WTC11 (cell line): ENCODE data around the gene KLHL35. TPM values are rescaled to one million over a fixed set of nuclear protein-coding genes. Genes with fewer than 3 reads are reported as not detected.

ENCODE experiments used
- ATAC-seq: fragments of 200-7000 bp; cut with Tn5 transposase; 2 replicates; pipeline ENCODE4 v1.10.0; 2021; ENCODE audit warnings: mild to moderate bottlenecking, moderate library complexity
- CTCF ChIA-PET: fragments of 300-600 bp; sonication (Branson Sonifier 250); formaldehyde crosslinking; loops from one replicate; lab custom pipeline; 2021; ENCODE audit warnings: antibody characterized with exemption; lab: Charles Lee
- POLR2A ChIA-PET: fragments of 350-600 bp; sonication (Branson Sonifier 250); formaldehyde crosslinking; loops from one replicate; lab custom pipeline; 2021; ENCODE audit warnings: antibody characterized with exemption; lab: Charles Lee
- DNase-seq: peaks from one replicate; pipeline ENCODE4 v3.0.0; 2021; ENCODE audit warnings: low spot score
- H3K27ac Mint-ChIP-seq: 2 replicates; pipeline ENCODE4 v1.8.0; 2021; ENCODE audit warnings: mixed read lengths
- H3K27me3 Mint-ChIP-seq: 2 replicates; pipeline ENCODE4 v1.8.0; 2021; ENCODE audit warnings: low read depth, mild to moderate bottlenecking, moderate library complexity, mixed read lengths
- H3K36me3 Mint-ChIP-seq: 2 replicates; pipeline ENCODE4 v1.8.0; 2021; ENCODE audit warnings: mixed read lengths
- H3K4me1 Mint-ChIP-seq: 2 replicates; pipeline ENCODE4 v1.8.0; 2022; ENCODE audit warnings: mixed read lengths
- H3K4me3 Mint-ChIP-seq: 2 replicates; pipeline ENCODE4 v1.8.0; 2021; ENCODE audit warnings: mild to moderate bottlenecking, moderate library complexity, mixed read lengths
- H3K9me3 Mint-ChIP-seq: 2 replicates; pipeline ENCODE4 v1.8.0; 2021; ENCODE audit warnings: mixed read lengths
- AFF4 ChIP-seq: sonication (generic); formaldehyde crosslinking; IDR thresholded peaks from 2 replicates; pipeline ENCODE4 v1.8.1; 2023; ENCODE audit warnings: mild to moderate bottlenecking, missing genetic modification reagents, borderline replicate concordance
- ATF1 ChIP-seq: sonication (generic); formaldehyde crosslinking; IDR thresholded peaks from 2 replicates; pipeline ENCODE4 v1.8.1; 2023; ENCODE audit warnings: mild to moderate bottlenecking, moderate library complexity, missing genetic modification reagents
- GABPB1 ChIP-seq: sonication (generic); formaldehyde crosslinking; IDR thresholded peaks from 2 replicates; pipeline ENCODE4 v1.8.1; 2023; ENCODE audit warnings: mild to moderate bottlenecking, missing genetic modification reagents
- GRHL2 ChIP-seq: fragments of 250-450 bp; sonication (Bioruptor Pico); IDR thresholded peaks from 2 replicates; pipeline ENCODE4 v1.8.0; 2022; ENCODE audit warnings: mild to moderate bottlenecking, moderate library complexity; ENCODE audit not compliant: insufficient replicate concordance, severe bottlenecking
- HMGA2 ChIP-seq: fragments of 250-450 bp; sonication (Bioruptor Pico); IDR thresholded peaks from 2 replicates; pipeline ENCODE4 v1.4.0; 2021; ENCODE audit warnings: mild to moderate bottlenecking, moderate library complexity
- NFE2L1 ChIP-seq: sonication (generic); formaldehyde crosslinking; IDR thresholded peaks from 2 replicates; pipeline ENCODE4 v1.8.1; 2023; ENCODE audit warnings: missing genetic modification reagents
- NFYB ChIP-seq: sonication (generic); formaldehyde crosslinking; conservative IDR thresholded peaks from 2 replicates; pipeline ENCODE4 v1.8.0; 2022; ENCODE audit warnings: low read depth, missing genetic modification reagents
- NR1H2 ChIP-seq: sonication (generic); formaldehyde crosslinking; IDR thresholded peaks from 2 replicates; pipeline ENCODE4 v1.9.0; 2021; ENCODE audit warnings: mild to moderate bottlenecking, moderate library complexity, missing genetic modification reagents
- NR3C1 ChIP-seq: sonication (generic); formaldehyde crosslinking; conservative IDR thresholded peaks from 2 replicates; pipeline ENCODE4 v1.8.1; 2023; ENCODE audit warnings: low read depth, mild to moderate bottlenecking, missing genetic modification reagents
- PRRX2 ChIP-seq: fragments of 250-450 bp; sonication (Bioruptor Pico); IDR thresholded peaks from 2 replicates; pipeline ENCODE4 v1.8.0; 2021; ENCODE audit warnings: mild to moderate bottlenecking
- RORB ChIP-seq: fragments of 250-450 bp; sonication (Bioruptor Pico); IDR thresholded peaks from 2 replicates; pipeline ENCODE4 v1.9.0; 2021; ENCODE audit warnings: mild to moderate bottlenecking
- SP1 ChIP-seq: sonication (generic); formaldehyde crosslinking; conservative IDR thresholded peaks from 2 replicates; pipeline ENCODE4 v1.8.1; 2022; ENCODE audit warnings: missing genetic modification reagents
- TP53 ChIP-seq: sonication (generic); formaldehyde crosslinking; IDR thresholded peaks from 2 replicates; pipeline ENCODE4 v1.8.1; 2023; ENCODE audit warnings: mild to moderate bottlenecking, missing genetic modification reagents
- ZNF423 ChIP-seq: fragments of 250-450 bp; sonication (Bioruptor Pico); IDR thresholded peaks from 2 replicates; pipeline ENCODE4 v2.1.2; 2022; ENCODE audit warnings: mild to moderate bottlenecking, moderate library complexity
- ZNF671 ChIP-seq: fragments of 250-450 bp; sonication (Bioruptor Pico); IDR thresholded peaks from 2 replicates; pipeline ENCODE4 v1.8.0; 2021; ENCODE audit warnings: mild to moderate bottlenecking
- total RNA-seq: library from RNA; stranded (reverse); gene quantifications from 3 replicates; pipeline ENCODE4 v1.2.3, GENCODE V29; 2021
- TF ChIP-seq, protein P1 (sequence below): sonication (generic); formaldehyde crosslinking; IDR thresholded peaks from 2 replicates; pipeline ENCODE4 v1.8.0; 2023; ENCODE audit warnings: mild to moderate bottlenecking, missing genetic modification reagents
- TF ChIP-seq, protein P2 (sequence below): sonication (generic); formaldehyde crosslinking; IDR thresholded peaks from 2 replicates; pipeline ENCODE4 v1.8.0; 2022; ENCODE audit warnings: mild to moderate bottlenecking, missing genetic modification reagents

The KLHL35 gene
- total RNA-seq, 1 experiment from 2014 or later: 0.22 TPM

DNA sequence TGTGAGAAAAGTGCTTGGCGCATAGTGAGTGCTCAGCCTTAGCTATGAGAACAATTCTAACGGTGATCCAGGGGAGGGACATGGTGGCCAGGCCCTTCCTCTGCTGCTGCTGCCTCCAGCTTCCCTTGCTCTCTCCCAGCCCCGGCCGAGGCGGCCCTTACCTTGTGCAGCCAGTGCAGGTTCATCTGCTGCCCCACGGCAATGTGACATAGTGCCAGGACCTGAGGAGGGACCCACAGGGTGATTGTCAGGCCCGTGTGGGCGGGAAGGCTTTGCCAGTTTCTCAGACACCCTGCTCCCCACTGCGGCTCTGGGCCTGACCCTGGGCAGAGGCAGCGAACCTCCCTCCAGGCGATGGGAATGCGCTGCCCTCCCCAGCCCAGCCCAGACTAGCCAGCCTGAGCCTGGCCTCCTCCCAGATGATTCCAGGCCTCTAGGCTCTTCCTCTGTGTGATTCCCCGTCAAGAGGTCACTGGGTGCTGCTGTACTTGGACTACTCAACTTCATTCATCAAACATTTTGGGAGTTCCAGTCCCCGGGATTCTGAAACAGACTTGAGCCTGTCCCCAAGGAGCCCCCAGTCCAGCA is 23.7 kb upstream of the KLHL35 start (continued):
- TF ChIP-seq, protein P1, sequence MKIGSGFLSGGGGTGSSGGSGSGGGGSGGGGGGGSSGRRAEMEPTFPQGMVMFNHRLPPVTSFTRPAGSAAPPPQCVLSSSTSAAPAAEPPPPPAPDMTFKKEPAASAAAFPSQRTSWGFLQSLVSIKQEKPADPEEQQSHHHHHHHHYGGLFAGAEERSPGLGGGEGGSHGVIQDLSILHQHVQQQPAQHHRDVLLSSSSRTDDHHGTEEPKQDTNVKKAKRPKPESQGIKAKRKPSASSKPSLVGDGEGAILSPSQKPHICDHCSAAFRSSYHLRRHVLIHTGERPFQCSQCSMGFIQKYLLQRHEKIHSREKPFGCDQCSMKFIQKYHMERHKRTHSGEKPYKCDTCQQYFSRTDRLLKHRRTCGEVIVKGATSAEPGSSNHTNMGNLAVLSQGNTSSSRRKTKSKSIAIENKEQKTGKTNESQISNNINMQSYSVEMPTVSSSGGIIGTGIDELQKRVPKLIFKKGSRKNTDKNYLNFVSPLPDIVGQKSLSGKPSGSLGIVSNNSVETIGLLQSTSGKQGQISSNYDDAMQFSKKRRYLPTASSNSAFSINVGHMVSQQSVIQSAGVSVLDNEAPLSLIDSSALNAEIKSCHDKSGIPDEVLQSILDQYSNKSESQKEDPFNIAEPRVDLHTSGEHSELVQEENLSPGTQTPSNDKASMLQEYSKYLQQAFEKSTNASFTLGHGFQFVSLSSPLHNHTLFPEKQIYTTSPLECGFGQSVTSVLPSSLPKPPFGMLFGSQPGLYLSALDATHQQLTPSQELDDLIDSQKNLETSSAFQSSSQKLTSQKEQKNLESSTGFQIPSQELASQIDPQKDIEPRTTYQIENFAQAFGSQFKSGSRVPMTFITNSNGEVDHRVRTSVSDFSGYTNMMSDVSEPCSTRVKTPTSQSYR (CRISPR knock-in tag): no peak
- TF ChIP-seq GABPB1: no peak
- no peak for TF ChIP-seq TP53 (CRISPR knock-in tag)
- TF ChIP-seq NR1H2 (CRISPR knock-in tag): no peak
- no peak for TF ChIP-seq SP1 (CRISPR knock-in tag)
- TF ChIP-seq AFF4 (CRISPR knock-in tag): no peak
- TF ChIP-seq ZNF423 (CRISPR knock-in tag): no peak
- TF ChIP-seq RORB: no peak
- no peak for TF ChIP-seq NR3C1 (CRISPR knock-in tag)
- TF ChIP-seq ATF1 (CRISPR knock-in tag): no peak
- no peak for TF ChIP-seq NFYB (CRISPR knock-in tag)
- no peak for TF ChIP-seq NFE2L1 (CRISPR knock-in tag)
- TF ChIP-seq PRRX2 (CRISPR knock-in tag): no peak

GRCh38 chr11:75454987-75455386 is 22.0 kb upstream of the KLHL35 start:
- ChIA-PET CTCF (interaction anchor here (0.7 to 1.8 kb wide), 8 partner anchors 23 to 143 kb away, joined by 3 to 8 read pairs (median 4); partner anchors contain the start of gene GDPD5), POLR2A (no interaction called here)
- H3K27ac Mint-ChIP-seq: no peak overlapping the region
- TF ChIP-seq ZNF423 (CRISPR knock-in tag) (peak; percentile 98), ZNF671 (no peak), NR3C1 (CRISPR knock-in tag) (no peak), GRHL2 (CRISPR knock-in tag) (no peak)
- H3K4me3 Mint-ChIP-seq: no peak overlapping the region
- H3K27me3 Mint-ChIP-seq: peaks cover 4% of the 10 kb centered on the region
- DNase-seq (no peak), ATAC-seq (no peak)
- H3K9me3 Mint-ChIP-seq: no peaks in the 10 kb centered on the region
- H3K36me3 Mint-ChIP-seq: no peaks in the 10 kb centered on the region
- no peaks in the 10 kb centered on the region for H3K4me1 Mint-ChIP-seq

- POLR2A ChIA-PET: interaction anchor here (0.6 kb wide), 1 partner anchor 87 kb away, joined by 4 read pairs; no protein-coding TSS in a partner anchor
- H3K4me1 Mint-ChIP-seq: no peaks in the 10 kb centered on the region
- no peak for DNase-seq
- no peak for TF ChIP-seq TP53 (CRISPR knock-in tag)
- TF ChIP-seq, protein P2, sequence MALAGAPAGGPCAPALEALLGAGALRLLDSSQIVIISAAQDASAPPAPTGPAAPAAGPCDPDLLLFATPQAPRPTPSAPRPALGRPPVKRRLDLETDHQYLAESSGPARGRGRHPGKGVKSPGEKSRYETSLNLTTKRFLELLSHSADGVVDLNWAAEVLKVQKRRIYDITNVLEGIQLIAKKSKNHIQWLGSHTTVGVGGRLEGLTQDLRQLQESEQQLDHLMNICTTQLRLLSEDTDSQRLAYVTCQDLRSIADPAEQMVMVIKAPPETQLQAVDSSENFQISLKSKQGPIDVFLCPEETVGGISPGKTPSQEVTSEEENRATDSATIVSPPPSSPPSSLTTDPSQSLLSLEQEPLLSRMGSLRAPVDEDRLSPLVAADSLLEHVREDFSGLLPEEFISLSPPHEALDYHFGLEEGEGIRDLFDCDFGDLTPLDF (CRISPR knock-in tag): no peak
- no peak for TF ChIP-seq HMGA2
- TF ChIP-seq, all 79 proteins: peak for 0
- Mint-ChIP-seq H3K9me3 (no peaks in the 10 kb centered on the region), H3K27ac (no peak overlapping the region), H3K27me3 (peaks cover 4% of the 10 kb centered on the region), H3K4me3 (no peak overlapping the region), H3K36me3 (no peaks in the 10 kb centered on the region)
- no peak for ATAC-seq
- CTCF ChIA-PET: interaction anchor here (0.8 to 3.1 kb wide), 8 partner anchors 22 to 144 kb away, joined by 3 to 40 read pairs (median 4); partner anchors contain the start of gene GDPD5
Observed at GRCh38 chr11:75453916-75454655, 21.1 kb upstream of the KLHL35 start.
